Coronary artery (tissue), 2 donors: ENCODE measurements around the gene GKN1.
A peak's percentile ranks its signal among the peaks of the same experiment; 100 is the strongest.

Source experiments
- DNase-seq: peaks from one replicate; pipeline ENCODE4 v3.0.0-alpha.2; 2017; ENCODE audit warnings: low spot score
- H3K27ac ChIP-seq, 2 donors: fragments of 200-600 bp; sonication (generic); one replicate each; pipeline ENCODE4 v1.5.1; 2016 to 2019
- H3K4me3 ChIP-seq: fragments of 200-600 bp; sonication (generic); 2 replicates; pipeline ENCODE4 v1.5.1; 2016; ENCODE audit warnings: mild to moderate bottlenecking, moderate library complexity
- TF ChIP-seq, protein P1 (sequence below): fragments of 200-600 bp; sonication (generic); IDR thresholded peaks from one replicate; pipeline ENCODE4 v1.5.1; 2019; ENCODE audit warnings: antibody characterized with exemption

Gene GKN1

GRCh38 chr2:69001879-69002278 lies 27.4 kb downstream of the GKN1 start:
- DNase-seq, result no peak
- no peak overlapping the region for H3K4me3 ChIP-seq
- TF ChIP-seq, protein P1, sequence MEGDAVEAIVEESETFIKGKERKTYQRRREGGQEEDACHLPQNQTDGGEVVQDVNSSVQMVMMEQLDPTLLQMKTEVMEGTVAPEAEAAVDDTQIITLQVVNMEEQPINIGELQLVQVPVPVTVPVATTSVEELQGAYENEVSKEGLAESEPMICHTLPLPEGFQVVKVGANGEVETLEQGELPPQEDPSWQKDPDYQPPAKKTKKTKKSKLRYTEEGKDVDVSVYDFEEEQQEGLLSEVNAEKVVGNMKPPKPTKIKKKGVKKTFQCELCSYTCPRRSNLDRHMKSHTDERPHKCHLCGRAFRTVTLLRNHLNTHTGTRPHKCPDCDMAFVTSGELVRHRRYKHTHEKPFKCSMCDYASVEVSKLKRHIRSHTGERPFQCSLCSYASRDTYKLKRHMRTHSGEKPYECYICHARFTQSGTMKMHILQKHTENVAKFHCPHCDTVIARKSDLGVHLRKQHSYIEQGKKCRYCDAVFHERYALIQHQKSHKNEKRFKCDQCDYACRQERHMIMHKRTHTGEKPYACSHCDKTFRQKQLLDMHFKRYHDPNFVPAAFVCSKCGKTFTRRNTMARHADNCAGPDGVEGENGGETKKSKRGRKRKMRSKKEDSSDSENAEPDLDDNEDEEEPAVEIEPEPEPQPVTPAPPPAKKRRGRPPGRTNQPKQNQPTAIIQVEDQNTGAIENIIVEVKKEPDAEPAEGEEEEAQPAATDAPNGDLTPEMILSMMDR, result no peak
- H3K27ac ChIP-seq, result no peak overlapping the region

GRCh38 chr2:69003731-69004130 lies 29.3 kb downstream of the GKN1 start:
- no peak for DNase-seq
- TF ChIP-seq, protein P1, result no peak
- Histone ChIP-seq H3K27ac (no peak overlapping the region), H3K4me3 (no peak overlapping the region)

DNA sequence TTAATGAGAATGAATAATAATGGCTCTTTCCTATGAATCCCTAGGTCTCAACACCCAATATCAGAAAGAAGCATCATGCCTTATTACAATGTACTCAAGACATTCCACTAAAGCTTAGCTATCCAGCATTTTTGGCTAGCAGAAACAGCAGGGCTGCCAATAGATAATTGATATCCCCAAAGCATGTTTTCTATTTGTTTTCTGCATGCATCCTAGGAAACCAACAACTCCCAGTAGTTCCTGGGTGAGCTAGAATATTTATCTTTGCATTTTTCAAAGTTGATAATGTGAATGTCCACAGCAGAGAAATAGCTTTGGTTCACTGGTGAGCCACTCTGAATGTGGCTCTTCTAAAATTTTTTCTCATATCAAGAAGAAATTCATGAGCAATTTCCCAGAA lies 32.7 kb downstream of the GKN1 start:
- Histone ChIP-seq H3K4me3 (no peak overlapping the region), H3K27ac (no peak overlapping the region)
- TF ChIP-seq, protein P1, result no peak
- DNase-seq, result no peak

DNA sequence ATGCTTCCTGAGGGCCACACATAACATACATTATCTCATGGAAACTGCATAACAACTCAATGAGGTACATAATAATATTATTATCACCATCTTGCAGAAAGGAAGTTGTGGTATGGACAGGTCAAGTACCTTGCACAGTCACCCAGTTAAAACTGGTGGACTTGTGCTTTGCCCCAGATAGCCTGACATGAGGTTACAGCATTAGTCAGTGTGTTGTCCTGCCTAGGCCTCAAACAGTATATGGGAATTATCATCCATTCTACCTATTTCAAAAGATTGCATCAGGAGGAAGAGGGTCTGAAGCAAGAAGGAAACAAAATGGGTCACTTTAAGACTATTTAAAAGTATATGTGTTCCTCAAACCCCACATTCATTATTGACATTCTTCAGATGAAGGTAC lies 33.2 kb downstream of the GKN1 start:
- DNase-seq, result no peak
- TF ChIP-seq, protein P1, result no peak
- Histone ChIP-seq H3K27ac (peak overlapping the region in 1 of 2 donors; percentile 57), H3K4me3 (no peak overlapping the region)

- peak overlapping the region in 1 of 2 donors; percentile 4 for H3K27ac ChIP-seq
- DNase-seq, result no peak
- TF ChIP-seq, protein P1, result no peak
- no peak overlapping the region for H3K4me3 ChIP-seq
Observed at GRCh38 chr2:69010437-69011194, 36.2 kb downstream of the GKN1 start.

DNA sequence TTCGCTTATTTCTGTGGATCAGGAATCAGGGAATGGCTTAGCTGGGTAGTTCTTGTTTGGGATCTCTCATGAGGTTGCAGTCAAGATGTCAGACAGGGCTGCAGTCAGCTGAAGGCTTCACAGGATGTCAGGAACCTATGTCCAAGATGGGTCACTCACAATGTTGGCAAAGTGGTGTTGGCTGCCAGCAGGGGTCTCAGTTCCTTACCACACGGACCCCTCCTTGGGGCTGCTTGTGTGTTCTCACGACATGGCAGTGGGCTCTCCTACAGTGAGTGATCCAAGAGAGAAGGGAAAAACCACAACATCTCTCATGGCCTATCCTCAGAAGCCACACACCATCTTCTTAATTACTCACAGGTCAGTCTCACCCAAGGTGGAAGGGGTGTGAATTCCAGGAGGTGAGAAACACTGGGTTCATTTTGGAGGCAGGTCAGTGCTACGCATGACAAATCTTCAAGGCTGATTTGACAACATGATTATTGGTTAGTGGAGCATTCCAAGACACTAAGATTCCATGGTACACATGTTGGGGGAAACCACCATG lies 37.2 kb downstream of the GKN1 start:
- TF ChIP-seq, protein P1, result no peak
- Histone ChIP-seq H3K4me3 (no peak overlapping the region), H3K27ac (peak overlapping the region in 1 of 2 donors; percentile 96)
- DNase-seq, result no peak
